PFSK-1 (cell line): ENCODE data around the gene PHPT1.

ENCODE experiments used
- FOXP2 ChIP-seq: optimal IDR thresholded peaks from 2 replicates; pipeline ENCODE3; 2011; ENCODE audit warnings: borderline replicate concordance, control low read depth, inconsistent platforms; ENCODE audit not compliant: insufficient read depth; ENCODE audit errors: extremely low read length, extremely low read depth
- POLR2AphosphoS5 ChIP-seq: IDR thresholded peaks from 2 replicates; pipeline ENCODE4 v1.6.1; 2012; ENCODE audit warnings: low read depth, mild to moderate bottlenecking, control low read depth, low read length, moderate library complexity
- SIN3A ChIP-seq: IDR thresholded peaks from 2 replicates; pipeline ENCODE4 v1.6.1; 2012; ENCODE audit warnings: mild to moderate bottlenecking, low read length, moderate library complexity, borderline replicate concordance; ENCODE audit not compliant: insufficient read depth
- TAF1 ChIP-seq: IDR thresholded peaks from 2 replicates; pipeline ENCODE4 v1.6.1; 2012; ENCODE audit warnings: low read length, control low read depth, borderline replicate concordance; ENCODE audit not compliant: insufficient read depth
- TF ChIP-seq, protein P1 (sequence below), 2 experiments: IDR thresholded peaks; 2 replicates each; pipeline versions ENCODE4 v1.6.1 to v1.8.0; 2011 to 2012; ENCODE audit warnings: low read depth in 2 of 2, low read length in 2 of 2, control low read depth in 1 of 2, inconsistent platforms in 1 of 2, mild to moderate bottlenecking in 1 of 2, moderate library complexity in 1 of 2; ENCODE audit not compliant: insufficient read depth in 1 of 2

PHPT1 gene

DNA sequence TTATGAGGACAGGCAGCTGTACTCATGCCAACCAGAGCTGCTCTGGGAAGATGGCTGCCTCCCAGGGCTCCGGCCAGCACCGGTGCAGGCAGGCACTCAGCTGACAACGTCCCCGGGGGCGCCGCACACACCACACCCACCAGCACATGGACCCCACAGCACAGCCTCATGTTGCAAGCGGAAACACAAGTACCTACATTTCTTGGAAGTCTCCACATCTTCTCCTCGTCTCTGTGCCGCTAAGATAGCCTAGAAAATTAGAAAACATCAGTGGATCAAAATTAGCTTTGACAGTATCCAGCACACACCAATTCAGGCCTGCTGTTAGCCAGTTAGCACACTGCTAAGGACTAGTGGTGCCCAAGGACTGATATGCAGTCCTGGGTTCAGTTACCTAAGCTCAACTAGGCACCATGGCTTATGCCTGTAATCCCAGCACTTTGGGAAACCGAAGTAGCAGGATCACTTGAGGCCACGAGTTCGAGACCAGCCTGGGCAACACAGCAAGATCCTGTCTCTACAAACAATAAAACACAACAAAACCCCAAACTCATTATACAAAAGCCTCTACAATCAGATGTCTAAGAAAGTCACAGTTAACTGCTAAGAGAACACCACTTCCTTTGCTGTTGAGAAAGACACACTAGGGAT is 14.5 kb downstream of the PHPT1 start:
- TF ChIP-seq POLR2AphosphoS5: no peak
- no peak for TF ChIP-seq TAF1
- TF ChIP-seq, protein P1, sequence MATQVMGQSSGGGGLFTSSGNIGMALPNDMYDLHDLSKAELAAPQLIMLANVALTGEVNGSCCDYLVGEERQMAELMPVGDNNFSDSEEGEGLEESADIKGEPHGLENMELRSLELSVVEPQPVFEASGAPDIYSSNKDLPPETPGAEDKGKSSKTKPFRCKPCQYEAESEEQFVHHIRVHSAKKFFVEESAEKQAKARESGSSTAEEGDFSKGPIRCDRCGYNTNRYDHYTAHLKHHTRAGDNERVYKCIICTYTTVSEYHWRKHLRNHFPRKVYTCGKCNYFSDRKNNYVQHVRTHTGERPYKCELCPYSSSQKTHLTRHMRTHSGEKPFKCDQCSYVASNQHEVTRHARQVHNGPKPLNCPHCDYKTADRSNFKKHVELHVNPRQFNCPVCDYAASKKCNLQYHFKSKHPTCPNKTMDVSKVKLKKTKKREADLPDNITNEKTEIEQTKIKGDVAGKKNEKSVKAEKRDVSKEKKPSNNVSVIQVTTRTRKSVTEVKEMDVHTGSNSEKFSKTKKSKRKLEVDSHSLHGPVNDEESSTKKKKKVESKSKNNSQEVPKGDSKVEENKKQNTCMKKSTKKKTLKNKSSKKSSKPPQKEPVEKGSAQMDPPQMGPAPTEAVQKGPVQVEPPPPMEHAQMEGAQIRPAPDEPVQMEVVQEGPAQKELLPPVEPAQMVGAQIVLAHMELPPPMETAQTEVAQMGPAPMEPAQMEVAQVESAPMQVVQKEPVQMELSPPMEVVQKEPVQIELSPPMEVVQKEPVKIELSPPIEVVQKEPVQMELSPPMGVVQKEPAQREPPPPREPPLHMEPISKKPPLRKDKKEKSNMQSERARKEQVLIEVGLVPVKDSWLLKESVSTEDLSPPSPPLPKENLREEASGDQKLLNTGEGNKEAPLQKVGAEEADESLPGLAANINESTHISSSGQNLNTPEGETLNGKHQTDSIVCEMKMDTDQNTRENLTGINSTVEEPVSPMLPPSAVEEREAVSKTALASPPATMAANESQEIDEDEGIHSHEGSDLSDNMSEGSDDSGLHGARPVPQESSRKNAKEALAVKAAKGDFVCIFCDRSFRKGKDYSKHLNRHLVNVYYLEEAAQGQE (IDR thresholded peaks at IDR 0.05; ENCODE audit: insufficient read depth in 1 of 2, low read depth in 2 of 2, low read length in 2 of 2): no peak
- TF ChIP-seq FOXP2: no peak
- TF ChIP-seq SIN3A: no peak

DNA sequence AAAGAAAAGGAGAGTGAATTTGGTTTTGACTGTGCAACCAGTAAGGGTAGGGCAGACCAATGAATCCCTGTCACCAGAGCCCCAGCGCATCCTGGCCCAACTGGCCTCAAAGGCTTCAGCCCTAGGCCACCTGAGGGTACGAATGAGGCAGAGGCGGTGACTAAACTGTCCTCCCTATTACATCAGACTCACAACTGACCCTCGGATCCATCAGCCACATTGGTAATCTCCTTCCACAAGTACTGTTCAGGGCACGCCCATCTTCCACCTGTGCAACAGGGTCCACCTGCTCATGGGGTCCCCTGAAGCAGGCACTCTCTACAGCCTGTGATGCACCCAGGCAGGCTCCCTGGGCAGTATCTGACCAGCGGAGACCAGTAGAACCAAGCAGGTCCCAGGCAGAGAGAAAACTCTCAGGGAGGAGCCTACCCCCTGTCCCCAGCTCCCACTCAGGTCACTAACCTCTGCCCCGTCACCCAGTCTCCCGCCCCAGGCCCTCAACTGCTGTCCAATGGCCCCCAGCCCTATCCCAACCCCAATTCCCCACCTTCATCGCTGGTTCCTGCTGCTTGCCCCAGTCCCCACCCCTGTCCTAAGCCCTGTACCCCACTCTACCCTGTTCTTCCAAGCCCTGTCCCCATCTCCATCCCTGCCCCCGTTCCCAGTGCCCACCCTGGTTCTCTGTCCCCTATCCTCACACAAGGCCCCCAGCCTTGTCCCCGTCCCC is 16.0 kb downstream of the PHPT1 start:
- TF ChIP-seq, protein P1 (IDR thresholded peaks at IDR 0.05; ENCODE audit: insufficient read depth in 1 of 2, low read depth in 2 of 2, low read length in 2 of 2): no peak
- TF ChIP-seq SIN3A (no peak), FOXP2 (no peak), TAF1 (no peak), POLR2AphosphoS5 (no peak)

DNA sequence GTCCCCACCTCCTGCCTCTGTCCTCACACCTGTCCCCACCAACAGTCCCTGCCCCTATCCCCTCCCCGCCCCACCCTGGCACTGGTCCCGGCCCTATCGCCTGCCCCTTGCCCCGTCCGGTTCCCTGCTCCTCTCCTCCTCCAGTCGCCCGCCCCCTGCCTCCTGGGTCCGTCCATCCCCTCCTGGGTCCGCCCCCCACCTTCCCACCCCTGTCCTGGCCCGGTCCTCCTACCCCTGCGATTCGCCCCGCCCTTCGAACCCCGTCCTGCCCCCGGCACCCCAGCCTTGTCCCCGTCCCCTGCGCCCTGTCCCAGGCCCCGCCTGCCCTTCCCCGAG is 16.5 kb downstream of the PHPT1 start:
- TF ChIP-seq POLR2AphosphoS5 (no peak), TAF1 (no peak), FOXP2 (no peak), SIN3A (no peak)
- TF ChIP-seq, protein P1 (IDR thresholded peaks at IDR 0.05; ENCODE audit: insufficient read depth in 1 of 2, low read depth in 2 of 2, low read length in 2 of 2): no peak

DNA sequence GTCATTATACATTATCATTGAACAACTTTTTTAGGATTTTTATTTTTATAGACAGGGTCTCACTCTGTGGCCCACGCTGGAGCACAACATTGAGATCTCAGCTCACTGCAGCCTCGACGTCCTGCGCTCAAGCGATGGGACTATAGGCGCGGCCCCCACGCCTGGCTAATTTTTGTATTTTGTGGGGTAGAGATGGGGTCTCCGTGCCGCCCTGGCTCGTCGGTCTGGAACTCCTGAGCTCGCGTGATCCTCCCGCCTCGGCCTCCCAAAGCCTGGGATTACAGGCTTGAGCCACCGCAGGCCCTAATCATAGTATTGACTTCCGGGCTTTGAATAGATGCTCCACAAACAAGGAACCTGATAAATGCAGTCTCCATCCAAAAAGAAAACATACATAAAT is 18.3 kb downstream of the PHPT1 start:
- no peak for TF ChIP-seq POLR2AphosphoS5
- TF ChIP-seq SIN3A: no peak
- TF ChIP-seq, protein P1 (IDR thresholded peaks at IDR 0.05; ENCODE audit: insufficient read depth in 1 of 2, low read depth in 2 of 2, low read length in 2 of 2): no peak
- no peak for TF ChIP-seq TAF1
- TF ChIP-seq FOXP2: no peak

DNA sequence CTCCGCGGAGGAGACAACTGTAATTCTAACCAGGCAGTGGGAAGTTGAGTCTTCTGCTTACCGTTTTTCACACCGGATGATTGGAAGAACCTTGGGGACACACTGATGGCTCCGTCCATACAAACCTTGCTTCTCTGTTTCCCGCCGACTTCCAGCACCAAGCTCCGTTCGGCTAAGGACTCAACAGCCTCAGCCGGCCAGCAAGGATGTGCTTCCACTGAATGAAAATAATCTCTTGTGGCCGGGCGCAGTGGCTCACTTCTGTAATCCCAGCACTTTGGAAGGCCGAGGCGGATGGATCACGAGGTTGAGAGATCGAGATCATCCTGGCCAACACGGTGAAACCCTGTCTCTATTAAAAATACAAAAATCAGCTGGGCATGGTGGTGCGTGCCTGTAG is 18.7 kb downstream of the PHPT1 start:
- TF ChIP-seq, protein P1 (IDR thresholded peaks at IDR 0.05; ENCODE audit: insufficient read depth in 1 of 2, low read depth in 2 of 2, low read length in 2 of 2): no peak
- TF ChIP-seq FOXP2: no peak
